Inflammatory macrophage treated with lipopolysaccharide for 1 hour (primary cell): ENCODE measurements around the gene AP5Z1.

Experiments
- DNase-seq, 2 donors: peaks; one replicate each; pipeline ENCODE4 v3.0.0-alpha.2; 2020 to 2022

Gene AP5Z1

DNA sequence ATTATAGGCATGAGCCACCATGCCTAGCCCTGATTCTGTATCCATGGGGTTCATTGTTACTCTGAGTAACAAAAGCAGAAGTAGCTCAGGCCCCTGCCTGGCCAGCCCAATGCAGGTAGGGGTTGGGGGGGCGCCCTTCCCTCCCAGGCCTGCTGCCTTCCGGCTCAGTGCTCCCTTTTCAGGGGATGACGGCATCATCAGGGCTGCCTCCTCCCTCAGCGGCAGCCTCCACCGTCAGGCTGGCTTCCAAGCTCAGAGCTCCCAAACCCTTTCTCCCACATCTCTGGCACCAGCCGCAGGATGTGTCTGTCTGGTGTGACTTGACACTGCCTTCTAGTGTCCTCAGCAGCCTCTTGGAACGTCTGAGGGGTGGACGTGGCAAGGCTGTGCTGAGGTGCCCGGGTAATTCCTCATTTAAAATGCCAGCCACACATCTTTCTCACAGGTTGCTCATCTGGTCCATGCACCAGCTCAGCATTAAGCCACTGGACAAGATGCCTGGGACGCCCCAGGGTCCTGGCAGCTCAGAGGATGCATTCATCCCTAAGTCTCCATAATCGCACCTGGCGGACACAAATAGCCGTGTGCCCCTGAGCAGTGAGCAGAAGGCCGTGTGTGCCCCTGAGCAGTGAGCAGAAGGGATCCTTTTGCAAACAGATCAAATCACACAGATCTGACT lies 48.2 kb downstream of the AP5Z1 start:
- no peak for DNase-seq

DNA sequence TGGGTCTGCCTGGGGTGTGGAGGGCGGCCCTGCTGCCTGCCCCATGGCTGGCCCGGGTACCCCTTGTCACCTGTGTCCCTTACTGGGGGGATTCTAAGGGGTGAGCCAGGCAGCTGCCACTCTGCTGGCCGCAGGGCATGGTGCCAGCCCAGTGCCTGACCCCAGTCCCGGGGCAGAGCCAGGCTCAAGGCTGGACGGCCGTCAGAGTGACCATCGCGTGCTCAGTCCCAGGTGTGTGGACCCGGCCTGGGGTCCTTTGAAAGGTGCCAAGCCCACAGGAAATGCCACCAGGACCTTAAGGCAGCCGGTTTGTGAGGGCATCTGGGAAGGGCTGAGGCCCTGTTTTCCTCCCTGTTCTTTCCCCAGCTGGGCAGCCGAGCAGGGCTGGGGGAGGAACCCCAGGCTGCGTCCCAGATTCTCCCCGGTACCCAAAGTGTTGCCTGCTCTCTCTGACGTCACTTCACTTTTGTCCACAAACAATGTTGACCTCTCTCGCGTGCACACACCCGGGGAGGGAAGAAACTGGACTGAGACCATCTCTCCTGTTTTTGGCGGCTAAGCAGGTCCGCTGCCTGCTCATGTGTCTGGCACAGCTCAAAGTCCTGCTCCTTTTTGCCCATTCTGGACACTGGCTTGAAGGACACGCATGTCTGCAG lies 48.8 kb downstream of the AP5Z1 start:
- no peak for DNase-seq

DNA sequence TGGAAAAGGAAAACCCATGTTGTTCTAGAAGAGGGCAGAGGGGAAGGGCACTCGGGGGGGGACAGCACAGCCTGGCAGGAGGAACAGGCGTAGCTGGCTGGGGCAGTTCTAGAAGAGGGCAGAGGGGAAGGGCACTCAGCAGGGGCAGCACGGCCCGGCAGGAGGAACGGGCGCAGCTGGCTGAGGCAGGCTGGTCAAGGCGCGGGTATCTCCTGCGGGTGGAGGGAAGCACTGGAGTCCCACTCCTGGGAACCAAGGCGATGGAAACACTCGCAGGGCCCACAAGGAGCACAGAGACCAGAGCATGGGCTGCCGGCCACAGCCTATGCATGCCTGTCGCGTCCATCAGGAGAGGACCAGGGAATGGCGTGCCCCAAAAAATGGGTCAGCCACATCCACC lies 49.7 kb downstream of the AP5Z1 start:
- no peak for DNase-seq

DNA sequence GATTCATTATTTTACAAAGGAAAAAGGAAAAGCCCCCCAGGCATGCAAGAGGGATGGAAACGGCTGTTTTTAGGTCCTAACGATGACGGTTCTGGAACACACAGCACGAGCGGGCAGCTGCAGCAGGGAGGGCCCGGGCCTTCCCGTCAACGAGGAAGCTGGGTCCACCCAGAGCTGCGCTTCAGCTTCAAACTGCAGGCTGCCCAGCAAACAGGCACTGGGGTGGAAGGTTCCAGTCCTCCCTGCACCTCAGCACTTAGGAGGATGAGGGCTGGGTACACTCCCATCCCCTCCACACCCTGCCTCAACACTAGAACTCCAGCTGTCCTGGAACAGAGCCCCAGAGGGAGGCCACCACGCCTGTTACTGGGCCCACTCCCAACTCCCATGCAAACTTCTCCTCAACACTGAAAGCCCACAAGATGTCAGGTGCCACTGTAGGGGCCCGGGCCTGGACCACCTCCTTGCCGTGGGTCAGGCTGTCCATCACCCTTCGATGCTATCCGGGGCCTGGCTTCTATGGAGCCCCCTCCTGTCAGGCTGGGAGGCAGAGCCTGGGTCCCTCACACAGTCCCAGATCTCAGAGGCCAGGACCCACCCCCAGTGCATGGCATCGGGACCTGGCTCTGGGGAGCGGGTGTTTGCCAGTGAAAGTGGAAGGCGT lies 53.4 kb downstream of the AP5Z1 start:
- DNase-seq = no peak

DNA sequence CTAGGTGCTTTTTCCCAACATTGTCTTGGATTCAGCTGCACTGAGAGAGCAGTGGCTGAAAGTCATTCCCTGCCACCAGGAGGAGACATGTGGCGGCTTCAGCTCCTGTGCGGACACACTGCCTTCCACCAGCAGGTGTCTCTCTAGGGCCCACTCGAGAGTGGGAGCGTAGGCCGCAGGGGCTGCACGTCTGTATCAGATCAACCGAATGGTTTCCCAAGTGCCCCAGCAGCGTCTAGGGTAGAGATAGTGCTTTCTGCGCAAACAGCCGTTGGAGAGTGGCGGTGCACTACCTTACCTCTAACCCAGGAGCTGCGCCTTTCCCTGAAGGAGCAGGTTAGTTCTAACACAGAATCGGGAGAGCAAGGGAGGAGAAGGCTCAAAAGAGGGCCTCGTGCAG lies 54.8 kb downstream of the AP5Z1 start:
- peak; percentile 38 to 52 for DNase-seq

DNA sequence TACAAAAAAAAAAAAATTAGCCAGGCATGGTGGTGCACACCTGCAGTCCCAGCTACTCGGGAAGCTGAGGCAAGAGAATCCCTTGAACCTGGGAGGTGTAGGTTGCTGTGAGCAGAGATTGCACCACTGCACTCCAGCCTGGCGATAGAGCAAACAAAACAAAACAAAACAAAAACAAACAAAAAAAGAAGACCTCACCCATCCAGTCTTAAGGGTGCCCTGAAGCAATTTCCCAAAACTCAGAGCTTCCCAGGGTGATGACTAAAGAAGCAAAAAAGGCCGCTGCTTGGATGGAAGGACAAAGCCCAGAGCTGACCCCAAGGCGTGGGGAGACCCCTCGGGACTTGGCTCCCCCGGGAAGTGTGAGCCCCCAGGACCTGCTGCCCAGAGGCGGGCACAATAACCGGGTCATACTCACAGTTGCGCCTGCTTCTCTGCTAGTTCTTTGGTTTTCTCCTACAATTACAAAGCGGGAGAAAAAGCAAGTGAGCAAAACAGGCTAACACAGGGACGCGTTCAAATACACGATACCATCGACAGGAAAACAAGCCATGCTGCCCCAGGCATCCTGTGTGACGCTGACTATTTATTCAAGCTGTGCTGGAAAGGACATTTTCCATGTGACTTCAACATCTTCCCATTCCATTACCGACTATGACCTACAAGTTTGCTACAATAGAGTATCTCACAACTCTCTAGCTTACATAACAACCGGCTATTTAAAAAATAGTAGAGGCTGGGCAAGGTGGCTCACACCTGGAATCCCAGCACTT lies 56.5 kb downstream of the AP5Z1 start:
- no peak for DNase-seq

DNA sequence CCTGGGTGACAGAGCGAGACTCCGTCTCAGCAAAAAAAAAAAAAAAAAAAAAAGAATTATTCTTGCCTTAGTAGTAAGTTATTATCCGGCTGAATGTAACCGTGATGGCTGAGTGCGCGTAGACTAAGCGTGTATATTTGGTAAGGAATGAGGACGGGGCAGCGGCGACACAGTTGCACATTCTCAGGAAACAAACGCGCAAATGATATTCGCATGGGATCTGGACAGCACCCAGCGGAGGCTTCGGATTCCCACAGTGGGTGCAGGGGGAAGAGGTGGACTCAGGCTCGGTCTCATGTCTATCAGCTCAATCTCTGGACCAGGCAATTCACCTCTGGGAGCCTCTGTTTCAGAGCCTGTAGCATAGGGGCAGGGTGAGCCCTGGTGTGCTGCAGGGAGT lies 57.3 kb downstream of the AP5Z1 start:
- DNase-seq = no peak

DNA sequence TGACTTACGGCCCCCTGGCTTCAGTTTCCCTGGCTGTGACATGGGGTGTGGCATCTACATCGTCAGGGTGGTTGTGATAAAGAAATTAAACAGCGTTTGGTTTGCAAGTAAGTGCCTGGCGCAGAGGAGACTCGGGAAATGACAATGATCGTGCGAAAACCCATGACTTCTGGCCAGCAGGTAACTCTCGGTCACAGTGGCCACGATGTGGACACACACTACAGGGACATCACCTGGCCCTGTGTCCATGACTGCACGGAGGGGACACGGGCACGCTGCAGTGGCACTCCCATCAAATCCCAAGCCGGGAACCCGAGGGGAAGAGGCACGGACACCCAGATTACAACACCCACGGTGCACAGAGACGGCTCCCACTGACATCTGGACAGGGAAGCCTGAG lies 57.8 kb downstream of the AP5Z1 start:
- DNase-seq = no peak

DNA sequence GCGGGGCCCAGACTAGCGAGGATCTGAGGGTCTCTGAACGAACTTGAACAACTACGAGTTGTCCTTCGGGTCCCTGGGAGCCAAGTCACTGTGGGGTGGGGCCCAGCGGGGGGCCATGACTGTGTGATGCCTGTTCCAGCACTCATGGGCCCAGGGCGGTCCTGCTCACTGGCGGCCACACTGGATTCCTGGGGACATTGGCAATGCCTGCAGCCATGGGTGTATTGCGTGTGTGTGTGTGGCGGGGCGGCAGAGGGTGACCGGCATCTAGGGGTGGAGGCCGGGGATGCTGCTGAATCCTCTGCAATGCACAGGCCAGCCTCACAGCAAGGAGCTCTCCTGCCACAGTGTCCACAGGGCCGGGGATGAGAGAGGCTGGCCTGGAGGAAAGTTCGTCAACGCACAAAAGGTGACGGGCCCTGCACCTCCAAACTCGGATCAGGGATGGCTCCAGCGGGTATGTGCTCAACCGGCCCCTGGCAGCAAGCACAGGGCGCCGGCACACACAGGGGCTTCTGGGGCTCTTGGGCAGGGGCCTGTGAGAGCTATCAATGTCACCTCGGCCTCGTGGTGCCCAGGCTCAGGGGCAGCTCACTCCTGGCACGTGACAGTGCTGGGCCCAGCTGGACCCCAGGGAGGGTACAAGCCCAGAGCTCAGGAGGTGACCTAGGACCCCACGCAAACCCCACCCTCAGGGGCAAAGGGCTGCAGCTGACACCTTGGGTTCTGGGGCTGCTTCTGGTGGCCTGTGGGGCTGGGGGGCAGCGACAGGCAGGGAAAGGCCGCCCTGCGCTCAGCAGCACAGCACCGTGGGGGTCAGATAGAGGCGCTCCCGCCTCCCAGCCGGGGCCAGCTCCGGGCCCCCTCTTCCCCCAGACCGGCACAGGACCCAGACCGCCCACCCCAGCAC lies 58.5 kb downstream of the AP5Z1 start:
- no peak for DNase-seq

DNA sequence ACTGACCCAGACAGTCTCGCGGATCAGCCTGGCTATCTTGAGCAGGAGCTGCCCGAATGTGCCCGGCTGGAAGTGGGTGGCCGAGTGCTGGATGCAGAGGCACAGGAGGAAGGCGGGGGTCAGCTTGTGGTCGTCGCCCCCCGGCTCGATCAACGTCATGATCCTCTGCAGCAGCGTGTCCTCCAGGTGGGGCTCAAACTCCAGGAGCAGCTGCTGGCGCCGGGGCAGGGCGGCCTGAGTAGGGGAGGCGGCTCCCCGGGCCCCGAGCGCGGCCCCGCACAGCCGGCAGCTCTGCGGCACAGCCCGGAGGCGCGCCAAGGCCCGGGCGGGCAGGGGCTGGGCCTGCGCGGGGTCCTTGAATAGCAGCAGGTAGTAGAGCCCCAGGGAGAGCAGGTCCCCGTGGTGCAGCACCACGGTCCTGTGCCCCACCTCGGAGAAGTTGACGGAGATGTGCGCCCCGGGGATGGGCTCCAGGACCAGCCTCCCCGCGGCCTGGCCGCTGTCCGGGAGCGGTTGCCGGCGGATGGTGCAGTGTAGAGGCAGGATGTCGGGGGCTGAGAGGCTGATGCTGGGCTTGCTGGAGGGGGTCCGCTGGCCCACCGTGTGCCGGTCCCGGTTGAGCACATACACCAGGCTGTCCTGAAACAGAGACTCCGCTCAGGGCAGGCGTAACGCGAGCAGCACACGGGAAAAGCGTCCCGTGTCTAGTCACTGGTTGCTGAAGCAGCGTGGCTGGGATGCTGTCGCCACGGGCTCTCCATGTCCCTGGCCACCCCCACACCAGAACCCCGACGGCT lies 59.4 kb downstream of the AP5Z1 start:
- DNase-seq = no peak

DNA sequence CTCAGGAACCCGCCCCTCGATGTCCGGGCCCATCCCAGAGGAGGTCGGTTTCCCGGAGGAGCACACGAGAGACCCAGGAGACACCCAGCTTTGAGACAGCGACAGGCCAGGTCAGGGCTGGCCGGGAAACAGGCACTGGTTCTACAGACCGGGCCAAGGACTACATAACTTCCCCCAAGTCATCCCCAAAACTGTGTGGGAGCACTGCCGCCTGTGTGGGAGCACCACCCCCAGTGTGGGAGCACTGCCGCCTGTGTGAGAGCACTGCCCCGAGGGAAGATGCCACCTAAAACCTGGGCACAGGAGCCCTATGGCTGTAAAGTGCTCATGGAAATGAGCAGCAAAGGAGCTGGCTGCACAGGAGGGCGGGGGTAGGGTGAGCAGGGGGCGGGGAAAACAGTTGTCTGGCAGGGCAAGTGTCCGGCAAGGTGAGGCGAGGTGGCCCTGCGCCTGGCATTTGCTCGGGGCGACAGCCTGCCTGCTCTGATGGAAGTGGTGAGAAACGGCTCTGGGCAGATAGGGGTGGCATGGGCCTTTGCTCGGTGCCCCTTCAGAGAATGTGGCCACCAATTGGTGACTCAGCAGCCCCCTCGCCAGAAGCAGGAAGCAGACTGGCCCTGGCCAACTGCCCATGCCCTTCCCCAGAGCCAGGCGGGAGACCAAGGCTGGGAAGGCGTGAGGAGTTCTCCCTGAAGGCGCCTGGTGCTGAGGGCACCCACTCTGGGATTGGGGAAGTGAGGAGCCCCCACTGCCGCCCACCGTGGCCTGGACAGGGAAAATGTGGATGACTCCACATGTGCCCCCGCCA lies 60.2 kb downstream of the AP5Z1 start:
- no peak for DNase-seq

DNA sequence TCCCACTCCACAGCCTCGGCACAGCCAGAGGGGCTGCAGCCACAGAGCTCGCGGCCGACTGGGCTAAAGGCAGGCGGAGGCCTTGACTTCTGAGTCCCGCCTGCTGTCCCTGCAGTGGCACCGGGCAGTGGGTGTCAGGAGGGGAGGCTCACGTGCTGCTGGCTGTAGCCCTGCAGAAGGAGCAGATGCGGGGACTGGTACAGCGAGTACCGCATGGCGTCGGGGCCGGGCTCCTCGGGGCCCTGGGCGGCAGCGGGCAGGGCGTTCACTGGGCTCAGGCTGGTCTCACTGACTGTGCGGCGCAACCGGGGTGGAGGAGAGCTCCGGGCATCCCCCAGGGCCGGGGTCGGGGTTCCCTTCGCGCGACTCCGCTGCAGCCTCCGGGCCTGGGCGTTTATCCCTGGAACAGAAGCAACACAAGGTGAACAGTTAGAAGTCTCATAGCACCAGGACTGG lies 60.8 kb downstream of the AP5Z1 start:
- no peak for DNase-seq

DNA sequence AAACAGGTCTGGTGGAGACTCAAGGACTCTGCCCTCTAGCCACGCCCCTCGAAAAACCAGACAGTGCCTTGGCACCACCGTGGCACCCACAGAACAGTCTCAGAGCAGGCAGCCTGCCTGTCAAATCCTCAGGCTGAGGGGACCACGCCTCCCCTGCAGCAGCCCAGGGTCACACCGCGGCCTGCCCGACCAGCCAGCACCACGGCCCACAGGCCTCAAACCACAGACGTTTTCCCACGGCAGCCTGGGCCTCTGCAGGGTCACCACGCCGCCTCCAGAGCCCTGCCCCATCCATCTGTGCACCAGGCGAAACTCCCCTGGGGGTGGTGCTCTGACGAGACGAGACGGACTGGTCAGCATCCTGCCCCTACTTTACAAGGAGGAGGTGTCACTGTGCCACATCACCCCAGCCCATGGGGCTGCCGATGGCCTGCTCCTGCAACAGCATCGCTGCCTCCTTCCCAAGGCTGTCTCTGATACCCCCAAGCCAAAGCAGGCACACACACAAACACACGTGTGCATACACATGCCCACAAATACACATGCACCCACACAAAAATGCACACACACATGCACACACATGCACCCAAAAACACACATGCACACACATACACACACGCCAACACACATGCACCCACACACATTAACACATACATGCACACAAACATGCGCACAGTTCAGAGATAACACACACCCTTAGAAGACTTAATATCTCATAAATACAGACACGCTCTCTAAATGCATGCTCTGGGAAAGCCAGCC lies 61.8 kb downstream of the AP5Z1 start:
- no peak for DNase-seq

DNA sequence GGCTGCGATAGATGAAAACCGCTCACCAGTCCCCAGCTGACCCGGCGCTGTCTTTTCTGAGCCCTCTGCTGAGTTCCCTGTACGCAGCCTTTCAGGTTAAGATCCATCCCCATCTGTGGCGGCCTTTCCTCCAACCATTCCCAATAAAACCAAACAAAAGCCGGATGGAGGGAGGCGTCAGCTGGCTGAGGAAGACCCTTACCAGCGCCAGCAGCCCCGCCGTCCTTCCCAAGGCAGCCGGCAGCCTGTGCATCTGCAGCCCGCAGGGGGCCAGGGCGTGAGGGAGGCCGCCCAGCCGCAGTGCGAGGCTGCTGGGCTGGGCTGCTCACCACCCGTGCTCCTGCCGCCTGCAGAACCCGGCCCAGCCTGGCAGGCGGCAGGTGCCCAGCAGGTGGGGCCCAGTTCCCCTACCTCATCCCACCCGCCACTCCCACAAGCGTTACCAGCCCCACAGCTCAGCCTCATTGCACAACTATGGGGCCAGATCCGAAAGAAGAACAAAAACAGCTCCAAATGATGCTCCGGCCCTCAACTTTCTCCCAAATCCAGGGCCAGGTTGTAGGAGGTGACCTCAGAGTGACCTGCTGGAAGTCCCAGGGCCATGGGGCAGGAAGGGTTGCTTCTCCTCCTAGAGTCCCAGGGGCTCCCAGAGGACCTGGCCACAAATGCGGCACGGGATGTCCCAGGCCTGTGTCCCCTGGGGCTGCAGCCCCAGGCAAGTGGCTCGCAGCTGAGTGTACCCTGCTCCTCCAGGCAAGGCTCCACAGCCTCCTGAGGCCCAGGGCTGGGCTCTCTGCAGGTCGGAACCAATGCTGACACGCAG lies 62.6 kb downstream of the AP5Z1 start:
- no peak for DNase-seq

DNA sequence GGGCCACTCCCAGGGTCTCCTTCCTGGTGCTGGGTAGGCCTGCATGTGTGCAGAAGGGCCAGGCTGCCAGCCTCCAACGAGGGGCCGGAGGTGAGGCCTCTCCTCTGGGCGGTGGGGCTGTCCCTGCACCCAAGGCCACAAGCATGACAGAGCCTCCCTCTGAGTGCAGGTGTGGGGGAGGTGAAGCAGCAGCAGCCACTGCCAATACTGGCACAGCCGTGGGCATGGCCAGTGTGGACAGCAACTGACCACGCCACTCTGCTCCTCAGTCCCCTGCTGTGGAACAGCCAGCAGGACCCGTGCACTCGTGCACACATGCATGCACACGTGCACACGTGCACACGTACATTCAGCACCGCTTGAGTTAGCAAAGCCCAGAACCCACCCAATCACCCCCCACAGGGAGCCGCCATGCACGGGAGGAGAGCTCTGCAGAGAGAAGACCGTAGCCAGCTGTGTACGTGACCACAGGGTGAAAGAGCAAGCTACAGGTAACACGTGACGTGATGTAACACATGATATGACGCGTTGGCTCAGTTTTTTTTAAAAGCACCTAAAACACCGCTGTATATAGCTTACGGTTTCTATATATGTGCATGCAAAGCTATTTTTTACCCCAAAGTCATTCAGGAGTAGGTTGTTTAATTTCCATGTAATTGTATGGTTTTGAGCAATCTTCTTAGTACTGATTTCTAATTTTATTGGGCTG lies 63.4 kb downstream of the AP5Z1 start:
- DNase-seq = no peak

DNA sequence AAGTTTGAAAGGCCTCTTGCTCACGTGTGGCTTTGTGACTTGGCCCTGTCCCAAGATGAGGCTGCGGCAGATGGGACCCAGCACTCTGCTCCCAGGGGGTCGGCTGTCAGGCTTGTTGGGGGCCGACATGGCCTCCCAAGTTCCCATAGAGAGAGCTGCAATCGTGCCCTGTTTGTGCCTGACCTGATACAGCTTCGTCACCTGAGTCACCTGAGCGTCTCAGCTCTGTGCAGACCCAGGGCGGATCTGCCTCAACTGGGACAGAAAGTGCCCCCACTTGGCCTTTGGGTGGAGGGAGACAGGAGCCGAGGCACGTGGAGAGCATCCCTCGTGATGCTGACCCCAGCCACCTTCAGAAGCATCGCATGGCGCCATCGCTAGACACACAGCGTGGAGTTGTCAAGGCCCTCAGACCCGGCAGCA lies 64.7 kb downstream of the AP5Z1 start:
- DNase-seq = no peak
